ENCODE results near the gene RINL.

The RINL gene

GRCh38 chr19:38900743-38901190 is 22.7 kb upstream of the RINL start:
- H3K27ac ChIP-seq = peak overlapping the region; percentile 58
- no peak for TF ChIP-seq ZFX (IDR thresholded peaks at IDR 0.05; ENCODE audit: borderline replicate concordance)
- TF ChIP-seq CTCF (IDR thresholded peaks at IDR 0.05) = no peak

GRCh38 chr19:38900202-38900629 is 22.1 kb upstream of the RINL start:
- peak overlapping the region; percentile 58 for H3K27ac ChIP-seq
- TF ChIP-seq CTCF (IDR thresholded peaks at IDR 0.05) (no peak), ZFX (IDR thresholded peaks at IDR 0.05; ENCODE audit: borderline replicate concordance) (no peak)

GRCh38 chr19:38899447-38900201 is 21.5 kb upstream of the RINL start, which contains the start of the genes NFKBIB and SIRT2:
Gene NFKBIB (plus strand): TSS chr19:38899969. CDS start chr19:38900033, 64 bp downstream.
Gene SIRT2 (minus strand): TSS chr19:38899618. CDS start chr19:38899521, 97 bp downstream.
- TF ChIP-seq CTCF (IDR thresholded peaks at IDR 0.05) = no peak
- TF ChIP-seq ZFX (IDR thresholded peaks at IDR 0.05; ENCODE audit: borderline replicate concordance) = no peak
- H3K27ac ChIP-seq = peak within 1 kb of the TSS; percentile 58

DNA sequence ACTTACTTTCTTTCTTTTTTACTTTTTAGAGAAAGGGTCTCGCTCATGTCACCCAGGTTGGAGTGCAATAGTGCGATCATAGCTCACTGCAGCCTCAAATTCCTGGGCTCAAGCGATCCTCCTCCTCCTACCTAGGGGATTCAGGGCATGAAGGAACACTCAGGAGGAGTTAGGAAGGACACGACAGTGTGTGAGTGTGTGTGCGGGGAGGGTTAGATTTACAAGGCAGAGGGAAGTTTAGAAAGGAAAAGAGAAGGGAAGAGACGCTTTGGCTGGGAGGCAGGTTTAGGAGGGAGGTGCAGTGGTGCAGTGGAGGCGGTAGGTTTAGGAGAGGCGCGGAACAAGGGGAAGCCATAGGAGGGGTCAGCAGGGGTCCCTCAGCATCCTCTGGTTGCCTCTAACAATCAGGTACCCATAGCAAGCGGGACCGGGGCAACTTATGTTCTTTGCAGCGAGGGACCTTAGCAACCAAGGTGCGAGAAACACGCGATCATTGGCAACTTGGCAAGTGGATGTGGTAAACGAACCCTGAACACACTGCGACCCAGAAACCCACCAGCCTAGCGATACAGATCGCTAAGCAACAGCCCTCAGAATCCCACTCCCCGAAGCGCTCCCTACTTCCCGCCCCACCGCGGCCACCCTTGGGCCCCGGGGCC is 20.8 kb upstream of the RINL start:
- no peak for TF ChIP-seq CTCF (IDR thresholded peaks at IDR 0.05)
- TF ChIP-seq ZFX (IDR thresholded peaks at IDR 0.05; ENCODE audit: borderline replicate concordance) = no peak
- H3K27ac ChIP-seq = peak overlapping the region; percentile 58

GRCh38 chr19:38894968-38895367 is 16.9 kb upstream of the RINL start:
- no peak overlapping the region for H3K27ac ChIP-seq
- no peak for TF ChIP-seq ZFX (IDR thresholded peaks at IDR 0.05; ENCODE audit: borderline replicate concordance)
- no peak for TF ChIP-seq CTCF (IDR thresholded peaks at IDR 0.05)

GRCh38 chr19:38893341-38893771 is 15.3 kb upstream of the RINL start:
- no peak overlapping the region for H3K27ac ChIP-seq
- no peak for TF ChIP-seq CTCF (IDR thresholded peaks at IDR 0.05)
- TF ChIP-seq ZFX (IDR thresholded peaks at IDR 0.05; ENCODE audit: borderline replicate concordance) = no peak

DNA sequence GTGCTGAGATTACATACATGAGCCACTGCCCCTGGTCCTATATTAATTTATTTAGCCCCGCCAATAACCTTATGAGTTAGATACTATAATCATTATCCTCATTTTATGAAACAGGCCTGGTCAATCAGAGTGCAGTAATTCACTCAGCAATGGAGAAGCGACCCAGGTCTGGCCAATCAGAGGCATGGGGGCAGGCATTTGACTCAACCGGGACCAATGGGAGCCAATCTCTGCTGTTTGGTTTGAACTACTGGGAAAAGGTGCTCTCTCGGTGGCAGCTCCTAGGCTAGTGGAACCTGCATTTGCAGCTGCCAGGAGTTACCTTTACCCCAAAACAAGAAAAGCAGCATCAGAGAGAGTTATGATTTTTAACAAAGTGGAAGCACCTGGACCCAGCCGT is 14.8 kb upstream of the RINL start:
- TF ChIP-seq CTCF (IDR thresholded peaks at IDR 0.05) = no peak
- TF ChIP-seq ZFX (IDR thresholded peaks at IDR 0.05; ENCODE audit: borderline replicate concordance) = no peak

More for the DNA sequence above, 14.8 kb upstream of the RINL start:
- H3K27ac ChIP-seq = no peak overlapping the region

Measured in 22Rv1 (cell line).